GM12878 (cell line): ENCODE results near the gene CST1.
"Not testable (repeated sequence)": the region's sequence is repeated elsewhere in the genome, so short reads cannot be mapped to it uniquely, and the experiment has no call there.

Experiments used
- CBX3 ChIP-seq: fragments of 200-600 bp; sonication (generic); IDR thresholded peaks from 2 replicates; pipeline ENCODE4 v1.6.1; 2016; ENCODE audit warnings: low read depth, borderline replicate concordance
- EGR1 ChIP-seq, 2 experiments: IDR thresholded peaks; 1 replicate in 1 of 2; 2 replicates in 1 of 2; pipeline ENCODE4 v1.6.1; 2011 to 2012; ENCODE audit warnings: low read depth in 2 of 2, low read length in 2 of 2, borderline replicate concordance in 1 of 2, mild to moderate bottlenecking in 1 of 2, moderate library complexity in 1 of 2
- NRF1 ChIP-seq: conservative IDR thresholded peaks from 2 replicates; pipeline ENCODE4 v1.6.1; 2011; ENCODE audit warnings: mild to moderate bottlenecking, low read depth, low read length, improper control_type of control experiment
- RAD21 ChIP-seq: IDR thresholded peaks from 2 replicates; pipeline ENCODE4 v1.6.1; 2011; ENCODE audit warnings: mild to moderate bottlenecking, low read depth, low read length, moderate library complexity; ENCODE audit not compliant: insufficient read depth
- YY1 ChIP-seq: IDR thresholded peaks from 2 replicates; pipeline ENCODE4 v1.6.1; 2011; ENCODE audit warnings: low read depth, mild to moderate bottlenecking, low read length
- ZNF24 ChIP-seq: fragments of 450-650 bp; IDR thresholded peaks from 2 replicates; pipeline ENCODE4 v1.6.1; 2017; ENCODE audit warnings: antibody characterized with exemption, mild to moderate bottlenecking
- TF ChIP-seq, protein P1 (sequence below), 3 experiments: IDR thresholded peaks in 2 of 3; conservative IDR thresholded peaks in 1 of 3; 2 replicates each; pipeline ENCODE4 v1.5.1; 2011; ENCODE audit warnings: low read depth in 3 of 3, low read length in 3 of 3, mild to moderate bottlenecking in 3 of 3, control low read depth in 2 of 3, moderate library complexity in 2 of 3, inconsistent platforms in 1 of 3, mixed read lengths in 1 of 3; ENCODE audit not compliant: control insufficient read depth in 2 of 3, insufficient read depth in 1 of 3; ENCODE audit errors: extremely low read depth in 1 of 3
- TF ChIP-seq, protein P2 (sequence below): IDR thresholded peaks from 2 replicates; pipeline ENCODE4 v1.6.1; 2011; ENCODE audit warnings: low read depth, mild to moderate bottlenecking, low read length, moderate library complexity, borderline replicate concordance; ENCODE audit errors: extremely low read depth

DNA sequence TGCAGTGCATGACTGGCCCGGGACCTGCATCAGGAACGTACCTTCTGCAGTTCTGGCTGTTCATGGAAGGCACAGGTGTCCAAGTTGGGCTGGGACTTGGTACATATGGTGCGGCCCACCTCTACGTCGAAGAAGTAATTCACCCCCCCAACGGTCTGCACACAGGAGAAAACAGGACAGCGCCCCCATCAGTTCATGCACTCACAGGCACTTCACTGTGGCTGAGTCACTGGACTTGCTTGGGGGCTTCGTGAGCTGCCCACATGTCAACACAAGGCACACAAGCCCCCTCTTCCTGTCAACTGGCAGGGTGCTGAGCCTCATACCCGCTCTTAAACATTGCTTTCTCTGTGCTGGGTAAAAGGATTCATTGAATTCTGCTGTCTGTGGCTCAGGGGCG lies 1.8 kb downstream of the CST1 start:
- TF ChIP-seq NRF1; EGR1 (IDR thresholded peaks at IDR 0.05; ENCODE audit: borderline replicate concordance in 1 of 2, low read depth in 2 of 2, low read length in 2 of 2); YY1; CBX3; RAD21; ZNF24: not testable (repeated sequence)
- TF ChIP-seq, protein P1, sequence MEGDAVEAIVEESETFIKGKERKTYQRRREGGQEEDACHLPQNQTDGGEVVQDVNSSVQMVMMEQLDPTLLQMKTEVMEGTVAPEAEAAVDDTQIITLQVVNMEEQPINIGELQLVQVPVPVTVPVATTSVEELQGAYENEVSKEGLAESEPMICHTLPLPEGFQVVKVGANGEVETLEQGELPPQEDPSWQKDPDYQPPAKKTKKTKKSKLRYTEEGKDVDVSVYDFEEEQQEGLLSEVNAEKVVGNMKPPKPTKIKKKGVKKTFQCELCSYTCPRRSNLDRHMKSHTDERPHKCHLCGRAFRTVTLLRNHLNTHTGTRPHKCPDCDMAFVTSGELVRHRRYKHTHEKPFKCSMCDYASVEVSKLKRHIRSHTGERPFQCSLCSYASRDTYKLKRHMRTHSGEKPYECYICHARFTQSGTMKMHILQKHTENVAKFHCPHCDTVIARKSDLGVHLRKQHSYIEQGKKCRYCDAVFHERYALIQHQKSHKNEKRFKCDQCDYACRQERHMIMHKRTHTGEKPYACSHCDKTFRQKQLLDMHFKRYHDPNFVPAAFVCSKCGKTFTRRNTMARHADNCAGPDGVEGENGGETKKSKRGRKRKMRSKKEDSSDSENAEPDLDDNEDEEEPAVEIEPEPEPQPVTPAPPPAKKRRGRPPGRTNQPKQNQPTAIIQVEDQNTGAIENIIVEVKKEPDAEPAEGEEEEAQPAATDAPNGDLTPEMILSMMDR (IDR thresholded peaks at IDR 0.05 in 2 of 3, conservative IDR thresholded peaks at IDR 0.05 in 1 of 3; ENCODE audit: control insufficient read depth in 2 of 3, extremely low read depth in 1 of 3, insufficient read depth in 1 of 3, low read depth in 3 of 3, low read length in 3 of 3), result not testable (repeated sequence)
- TF ChIP-seq, protein P2, sequence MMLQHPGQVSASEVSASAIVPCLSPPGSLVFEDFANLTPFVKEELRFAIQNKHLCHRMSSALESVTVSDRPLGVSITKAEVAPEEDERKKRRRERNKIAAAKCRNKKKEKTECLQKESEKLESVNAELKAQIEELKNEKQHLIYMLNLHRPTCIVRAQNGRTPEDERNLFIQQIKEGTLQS, result not testable (repeated sequence)
